ENCODE measurements around the gene DAB2IP. TPM values are rescaled to one million over a fixed set of nuclear protein-coding genes. Genes with fewer than 3 reads are reported as not detected.
"Not testable (repeated sequence)": the region's sequence is repeated elsewhere in the genome, so short reads cannot be mapped to it uniquely, and the experiment has no call there.

Gene DAB2IP
- total RNA-seq, 1 donor from 2014 or later, result 104 TPM

DNA sequence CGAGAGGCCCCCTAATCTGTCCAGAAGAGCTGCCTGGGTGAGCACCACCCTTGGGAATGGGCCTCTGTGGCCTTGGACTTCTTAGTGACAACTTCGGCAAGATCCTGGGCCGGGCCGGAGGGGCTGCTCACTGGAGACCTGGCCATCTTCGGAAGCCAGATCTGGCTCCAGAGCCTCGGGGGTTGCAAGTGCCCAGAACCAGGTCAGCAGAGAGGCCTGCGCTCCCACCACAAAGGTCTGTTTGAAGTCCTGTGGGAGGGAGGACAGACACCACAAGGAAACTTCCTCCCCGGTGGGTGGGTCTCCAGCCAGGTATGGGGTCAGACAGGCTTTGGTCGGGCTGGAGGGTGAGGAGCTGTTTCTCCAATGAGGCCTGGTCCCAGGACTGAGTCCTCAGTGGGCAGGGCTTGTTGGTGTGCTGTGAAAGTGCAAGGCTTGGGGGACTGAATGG is 86.1 kb downstream of the DAB2IP start:
- peaks cover 7% of the 10 kb centered on the region for H3K36me3 Mint-ChIP-seq (ENCODE audit: low read depth, unreplicated experiment)
- peaks cover 28% of the 10 kb centered on the region for H3K27me3 Mint-ChIP-seq (ENCODE audit: unreplicated experiment)
- DNase-seq (ENCODE audit: low spot score), result no peak
- H3K4me1 Mint-ChIP-seq (ENCODE audit: unreplicated experiment), result peaks cover 58% of the 10 kb centered on the region
- H3K9me3 Mint-ChIP-seq (ENCODE audit: unreplicated experiment), result no peaks in the 10 kb centered on the region
- H3K4me3 Mint-ChIP-seq (ENCODE audit: unreplicated experiment), result no peak overlapping the region
- H3K27ac Mint-ChIP-seq (ENCODE audit: unreplicated experiment), result no peak overlapping the region
- TF ChIP-seq, protein P1, sequence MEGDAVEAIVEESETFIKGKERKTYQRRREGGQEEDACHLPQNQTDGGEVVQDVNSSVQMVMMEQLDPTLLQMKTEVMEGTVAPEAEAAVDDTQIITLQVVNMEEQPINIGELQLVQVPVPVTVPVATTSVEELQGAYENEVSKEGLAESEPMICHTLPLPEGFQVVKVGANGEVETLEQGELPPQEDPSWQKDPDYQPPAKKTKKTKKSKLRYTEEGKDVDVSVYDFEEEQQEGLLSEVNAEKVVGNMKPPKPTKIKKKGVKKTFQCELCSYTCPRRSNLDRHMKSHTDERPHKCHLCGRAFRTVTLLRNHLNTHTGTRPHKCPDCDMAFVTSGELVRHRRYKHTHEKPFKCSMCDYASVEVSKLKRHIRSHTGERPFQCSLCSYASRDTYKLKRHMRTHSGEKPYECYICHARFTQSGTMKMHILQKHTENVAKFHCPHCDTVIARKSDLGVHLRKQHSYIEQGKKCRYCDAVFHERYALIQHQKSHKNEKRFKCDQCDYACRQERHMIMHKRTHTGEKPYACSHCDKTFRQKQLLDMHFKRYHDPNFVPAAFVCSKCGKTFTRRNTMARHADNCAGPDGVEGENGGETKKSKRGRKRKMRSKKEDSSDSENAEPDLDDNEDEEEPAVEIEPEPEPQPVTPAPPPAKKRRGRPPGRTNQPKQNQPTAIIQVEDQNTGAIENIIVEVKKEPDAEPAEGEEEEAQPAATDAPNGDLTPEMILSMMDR (IDR thresholded peaks at IDR 0.05; ENCODE audit: unreplicated experiment), result no peak

DNA sequence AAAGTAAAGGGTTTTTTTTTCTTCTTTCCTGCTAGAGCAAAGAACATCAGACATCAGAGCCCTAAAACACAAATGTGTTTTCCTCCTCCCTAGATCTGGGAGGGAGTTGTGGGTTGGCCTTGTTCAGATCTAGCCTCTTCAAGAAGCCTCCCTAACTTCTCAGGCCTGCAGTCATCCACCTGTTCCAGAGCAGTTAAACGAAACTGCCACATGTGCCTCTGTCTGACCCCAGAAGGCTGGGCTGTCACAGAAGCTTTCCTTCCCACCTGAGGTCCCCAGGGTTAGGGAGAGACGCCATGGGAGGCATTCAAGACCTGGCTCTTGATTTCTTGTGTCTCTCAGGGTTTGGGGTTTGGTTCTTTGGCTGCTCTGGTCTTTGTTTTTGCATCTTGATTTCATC is 87.0 kb downstream of the DAB2IP start:
- Mint-ChIP-seq H3K9me3 (ENCODE audit: unreplicated experiment) (no peaks in the 10 kb centered on the region), H3K4me1 (ENCODE audit: unreplicated experiment) (peaks cover 58% of the 10 kb centered on the region), H3K27ac (ENCODE audit: unreplicated experiment) (no peak overlapping the region), H3K36me3 (ENCODE audit: low read depth, unreplicated experiment) (peaks cover 7% of the 10 kb centered on the region), H3K4me3 (ENCODE audit: unreplicated experiment) (no peak overlapping the region), H3K27me3 (ENCODE audit: unreplicated experiment) (peaks cover 30% of the 10 kb centered on the region)
- no peak for DNase-seq (ENCODE audit: low spot score)
- TF ChIP-seq, protein P1 (IDR thresholded peaks at IDR 0.05; ENCODE audit: unreplicated experiment), result no peak

DNA sequence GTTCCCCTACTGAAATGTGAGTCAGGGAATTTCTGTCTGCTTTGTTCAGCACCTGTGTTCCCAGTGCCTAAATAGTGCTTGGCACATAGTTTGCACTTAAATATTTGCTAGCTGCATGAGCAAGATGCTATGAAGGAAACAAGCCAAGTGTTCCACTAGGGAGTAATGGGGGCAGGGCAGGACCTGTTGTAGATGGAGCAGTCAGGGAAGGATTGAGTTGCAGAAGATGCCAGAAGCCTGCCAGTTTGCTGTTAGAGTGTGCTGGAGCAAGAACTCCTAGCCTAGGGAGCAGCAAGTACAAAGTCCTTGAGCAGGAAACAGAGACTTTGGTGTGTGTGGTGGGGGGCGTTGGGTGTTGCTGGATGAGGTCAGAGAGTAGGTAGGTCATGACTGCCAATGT is 87.5 kb downstream of the DAB2IP start:
- Mint-ChIP-seq H3K4me1 (ENCODE audit: unreplicated experiment) (peaks cover 58% of the 10 kb centered on the region), H3K4me3 (ENCODE audit: unreplicated experiment) (peak overlapping the region; percentile 23), H3K9me3 (ENCODE audit: unreplicated experiment) (no peaks in the 10 kb centered on the region), H3K36me3 (ENCODE audit: low read depth, unreplicated experiment) (peaks cover 7% of the 10 kb centered on the region), H3K27ac (ENCODE audit: unreplicated experiment) (peak overlapping the region; percentile 52), H3K27me3 (ENCODE audit: unreplicated experiment) (peaks cover 30% of the 10 kb centered on the region)
- TF ChIP-seq, protein P1 (IDR thresholded peaks at IDR 0.05; ENCODE audit: unreplicated experiment), result no peak
- DNase-seq (ENCODE audit: low spot score), result no peak

DNA sequence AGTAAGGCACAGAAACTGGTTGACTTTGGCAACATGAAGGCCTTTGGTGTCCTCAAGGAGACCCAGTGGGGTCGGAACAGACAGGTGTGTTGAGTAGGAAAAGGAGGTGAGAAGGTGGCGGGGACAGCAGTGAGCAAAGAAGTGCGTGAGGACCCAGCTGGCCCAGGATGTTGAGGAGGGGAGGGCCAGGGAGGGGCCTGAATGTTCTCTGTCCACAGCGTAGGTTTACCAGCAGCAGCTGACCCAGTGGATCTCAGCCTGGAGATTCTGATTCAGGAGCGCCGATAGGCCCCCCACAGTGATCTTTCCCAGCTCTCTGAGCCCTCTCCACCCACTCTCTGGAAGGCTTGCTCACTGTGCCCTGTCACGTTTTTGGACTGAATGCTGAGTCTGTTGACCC is 88.5 kb downstream of the DAB2IP start:
- H3K9me3 Mint-ChIP-seq (ENCODE audit: unreplicated experiment), result no peaks in the 10 kb centered on the region
- TF ChIP-seq, protein P1 (IDR thresholded peaks at IDR 0.05; ENCODE audit: unreplicated experiment), result no peak
- no peak for DNase-seq (ENCODE audit: low spot score)
- peaks cover 51% of the 10 kb centered on the region for H3K4me1 Mint-ChIP-seq (ENCODE audit: unreplicated experiment)
- H3K4me3 Mint-ChIP-seq (ENCODE audit: unreplicated experiment), result no peak overlapping the region
- H3K27me3 Mint-ChIP-seq (ENCODE audit: unreplicated experiment), result peaks cover 26% of the 10 kb centered on the region
- H3K36me3 Mint-ChIP-seq (ENCODE audit: low read depth, unreplicated experiment), result peaks cover 3% of the 10 kb centered on the region
- H3K27ac Mint-ChIP-seq (ENCODE audit: unreplicated experiment), result peak overlapping the region; percentile 48

DNA sequence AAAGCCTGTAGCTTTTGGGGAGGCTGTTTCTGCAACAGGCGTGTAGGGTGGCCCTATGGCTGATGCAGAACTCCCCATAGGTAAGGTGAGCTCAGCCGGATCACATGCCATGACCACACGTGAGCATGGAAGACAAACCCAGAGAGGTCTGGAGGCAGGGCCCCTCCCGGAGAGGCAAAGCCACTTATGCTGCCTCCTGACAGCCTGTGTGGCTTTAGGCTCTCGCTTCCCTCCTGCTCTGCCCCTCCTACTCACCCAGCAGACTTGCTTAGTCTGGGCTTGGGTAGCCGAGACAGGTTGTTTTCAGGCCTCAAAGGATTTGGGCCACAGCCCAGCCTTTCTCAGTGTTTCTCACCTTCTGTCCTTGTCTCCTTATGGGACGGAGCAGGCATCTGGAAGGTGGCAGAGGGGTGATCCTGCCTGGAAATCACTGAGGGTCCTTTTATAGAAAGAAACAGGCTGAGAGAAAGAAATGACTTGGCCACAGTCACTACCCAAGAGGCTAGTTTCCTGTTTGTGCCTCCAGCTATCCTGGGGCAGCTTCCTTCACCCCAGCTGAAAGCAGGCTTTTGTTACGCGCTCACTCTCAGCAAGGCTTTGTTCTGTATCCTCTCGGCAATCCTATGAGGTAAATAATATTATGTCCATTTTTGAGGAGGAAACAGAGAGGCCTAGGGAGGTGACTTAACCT is 89.9 kb downstream of the DAB2IP start:
- Mint-ChIP-seq H3K4me1 (ENCODE audit: unreplicated experiment) (peaks cover 49% of the 10 kb centered on the region), H3K4me3 (ENCODE audit: unreplicated experiment) (no peak overlapping the region), H3K27ac (ENCODE audit: unreplicated experiment) (peak overlapping the region; percentile 72)

DNA sequence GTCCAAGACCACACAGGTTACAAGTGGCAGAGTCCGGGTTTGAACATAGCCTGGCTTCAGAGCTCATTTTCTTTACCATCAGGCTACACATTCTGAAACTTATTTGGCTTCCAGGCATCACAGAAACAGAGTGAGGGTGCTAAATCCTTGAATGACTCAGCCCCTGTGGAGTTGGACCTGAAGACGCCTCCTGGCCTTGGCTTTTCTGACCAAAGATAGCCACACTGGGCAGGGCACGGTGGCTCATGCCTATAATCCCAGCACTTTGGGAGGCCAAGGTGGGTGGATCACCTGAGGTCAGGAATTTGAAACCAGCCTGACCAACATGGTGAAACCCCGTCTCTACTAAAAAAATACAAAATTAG is 90.5 kb downstream of the DAB2IP start:
- peaks cover 21% of the 10 kb centered on the region for H3K27me3 Mint-ChIP-seq (ENCODE audit: unreplicated experiment)
- H3K27ac Mint-ChIP-seq (ENCODE audit: unreplicated experiment), result peak overlapping the region; percentile 42
- H3K4me1 Mint-ChIP-seq (ENCODE audit: unreplicated experiment), result peaks cover 50% of the 10 kb centered on the region
- not testable (repeated sequence) for H3K36me3 Mint-ChIP-seq (ENCODE audit: low read depth, unreplicated experiment); H3K9me3 Mint-ChIP-seq (ENCODE audit: unreplicated experiment); DNase-seq (ENCODE audit: low spot score); H3K4me3 Mint-ChIP-seq (ENCODE audit: unreplicated experiment)

More for the DNA sequence above, 89.9 kb downstream of the DAB2IP start:
- DNase-seq (ENCODE audit: low spot score), result no peak
- TF ChIP-seq, protein P1 (IDR thresholded peaks at IDR 0.05; ENCODE audit: unreplicated experiment), result no peak
- H3K36me3 Mint-ChIP-seq (ENCODE audit: low read depth, unreplicated experiment), result peaks cover 3% of the 10 kb centered on the region
- peaks cover 21% of the 10 kb centered on the region for H3K27me3 Mint-ChIP-seq (ENCODE audit: unreplicated experiment)
- H3K9me3 Mint-ChIP-seq (ENCODE audit: unreplicated experiment), result no peaks in the 10 kb centered on the region

All from endothelial cell (in vitro differentiated cells).